ENCODE results near the gene SLC4A8.

Gene SLC4A8

DNA sequence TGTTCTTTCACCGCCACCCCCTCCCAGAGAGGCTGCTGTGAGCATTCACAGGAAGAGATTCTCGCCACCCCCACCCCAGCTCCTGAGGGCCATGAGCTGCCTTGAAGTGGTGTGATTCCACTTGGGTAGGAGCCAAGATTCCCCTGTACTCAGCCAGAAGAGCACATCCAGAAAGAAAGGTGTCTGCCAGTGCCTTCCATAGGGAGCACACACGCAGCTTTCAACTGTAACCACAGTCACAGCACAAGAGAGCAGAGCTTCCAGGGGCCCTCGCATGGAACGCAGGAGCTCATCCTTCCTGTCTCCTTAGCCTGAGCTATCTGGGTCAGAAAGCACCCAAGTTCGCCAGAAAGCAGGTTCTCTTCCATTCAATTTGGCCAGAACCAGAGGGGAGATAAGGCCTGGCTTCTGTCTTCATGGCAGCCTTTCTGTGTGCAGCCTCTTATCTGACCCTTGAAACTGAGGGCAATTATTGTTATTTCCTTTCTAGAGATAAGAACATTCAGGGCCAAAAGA, 99.8 kb downstream of the SLC4A8 start:
- DNase-seq (ENCODE audit: low read depth, low spot score) = no peak
- TF ChIP-seq, protein P1, sequence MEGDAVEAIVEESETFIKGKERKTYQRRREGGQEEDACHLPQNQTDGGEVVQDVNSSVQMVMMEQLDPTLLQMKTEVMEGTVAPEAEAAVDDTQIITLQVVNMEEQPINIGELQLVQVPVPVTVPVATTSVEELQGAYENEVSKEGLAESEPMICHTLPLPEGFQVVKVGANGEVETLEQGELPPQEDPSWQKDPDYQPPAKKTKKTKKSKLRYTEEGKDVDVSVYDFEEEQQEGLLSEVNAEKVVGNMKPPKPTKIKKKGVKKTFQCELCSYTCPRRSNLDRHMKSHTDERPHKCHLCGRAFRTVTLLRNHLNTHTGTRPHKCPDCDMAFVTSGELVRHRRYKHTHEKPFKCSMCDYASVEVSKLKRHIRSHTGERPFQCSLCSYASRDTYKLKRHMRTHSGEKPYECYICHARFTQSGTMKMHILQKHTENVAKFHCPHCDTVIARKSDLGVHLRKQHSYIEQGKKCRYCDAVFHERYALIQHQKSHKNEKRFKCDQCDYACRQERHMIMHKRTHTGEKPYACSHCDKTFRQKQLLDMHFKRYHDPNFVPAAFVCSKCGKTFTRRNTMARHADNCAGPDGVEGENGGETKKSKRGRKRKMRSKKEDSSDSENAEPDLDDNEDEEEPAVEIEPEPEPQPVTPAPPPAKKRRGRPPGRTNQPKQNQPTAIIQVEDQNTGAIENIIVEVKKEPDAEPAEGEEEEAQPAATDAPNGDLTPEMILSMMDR (IDR thresholded peaks at IDR 0.05; ENCODE audit: insufficient read depth, low read length, missing control alignments) = no peak
- no peak overlapping the region for H3K4me3 ChIP-seq (ENCODE audit: low read depth, low read length)
- ChIA-PET POLR2A (no interaction called here), CTCF (interaction anchor here (0.8 to 14.2 kb wide), 3 partner anchors 8 to 100 kb away, joined by 3 to 127 read pairs (median 4); partner anchors contain the start of gene SLC4A8)

DNA sequence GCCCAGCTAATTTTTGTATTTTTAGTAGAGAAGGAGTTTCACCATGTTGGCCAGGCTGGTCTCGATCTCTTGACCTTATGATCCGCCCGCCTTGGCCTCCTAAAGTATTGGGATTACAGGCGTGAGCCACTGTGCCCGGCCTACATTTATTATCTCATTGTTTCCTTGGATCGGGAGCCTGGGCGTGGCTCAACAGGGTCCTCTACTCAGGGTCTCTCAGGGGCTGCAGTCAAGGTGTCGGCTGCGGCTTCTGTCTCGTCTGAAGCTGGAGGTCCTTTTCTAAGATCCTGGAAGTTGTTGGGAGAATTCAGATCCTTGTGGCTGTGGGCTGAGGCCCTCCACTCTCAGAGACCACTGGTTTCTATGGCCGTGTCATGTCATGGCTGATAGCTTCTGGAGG, 100.9 kb downstream of the SLC4A8 start:
- no peak overlapping the region for H3K4me3 ChIP-seq (ENCODE audit: low read depth, low read length)
- ChIA-PET CTCF (interaction anchor here (9.4 kb wide), 1 partner anchor 101 kb away, joined by 234 read pairs; the partner anchor contains the start of gene SLC4A8), POLR2A (no interaction called here)
- DNase-seq (ENCODE audit: low read depth, low spot score) = no peak
- TF ChIP-seq, protein P1 (IDR thresholded peaks at IDR 0.05; ENCODE audit: insufficient read depth, low read length, missing control alignments) = no peak

DNA sequence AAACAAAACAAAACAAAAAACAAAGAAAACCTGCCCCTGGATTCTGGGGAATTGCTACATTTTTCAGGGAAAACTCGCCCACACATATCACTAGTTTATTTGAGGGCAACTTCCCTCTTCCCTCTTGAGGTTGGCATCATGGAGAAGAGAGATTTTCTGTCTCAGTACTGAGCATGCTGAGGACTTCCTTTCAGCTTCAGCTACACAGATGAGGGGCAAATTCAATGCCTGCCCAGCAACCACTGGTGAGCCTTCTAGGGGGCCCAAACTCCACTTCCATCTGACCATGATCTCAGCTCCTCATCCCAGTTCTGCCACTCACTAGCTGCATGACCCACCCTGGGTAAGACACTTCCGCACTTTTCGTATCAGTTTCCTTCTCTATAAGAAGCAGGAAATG, 103.3 kb downstream of the SLC4A8 start:
- no peak for DNase-seq (ENCODE audit: low read depth, low spot score)
- H3K4me3 ChIP-seq (ENCODE audit: low read depth, low read length) = no peak overlapping the region
- TF ChIP-seq, protein P1 (IDR thresholded peaks at IDR 0.05; ENCODE audit: insufficient read depth, low read length, missing control alignments) = no peak
- ChIA-PET CTCF (interaction anchor here (0.6 to 9.4 kb wide), 6 partner anchors 9 to 348 kb away, joined by 3 to 234 read pairs (median 5); partner anchors contain the start of gene SLC4A8), POLR2A (interaction anchor here (0.7 kb wide), 1 partner anchor 47 kb away, joined by 3 read pairs; no protein-coding TSS in a partner anchor)

DNA sequence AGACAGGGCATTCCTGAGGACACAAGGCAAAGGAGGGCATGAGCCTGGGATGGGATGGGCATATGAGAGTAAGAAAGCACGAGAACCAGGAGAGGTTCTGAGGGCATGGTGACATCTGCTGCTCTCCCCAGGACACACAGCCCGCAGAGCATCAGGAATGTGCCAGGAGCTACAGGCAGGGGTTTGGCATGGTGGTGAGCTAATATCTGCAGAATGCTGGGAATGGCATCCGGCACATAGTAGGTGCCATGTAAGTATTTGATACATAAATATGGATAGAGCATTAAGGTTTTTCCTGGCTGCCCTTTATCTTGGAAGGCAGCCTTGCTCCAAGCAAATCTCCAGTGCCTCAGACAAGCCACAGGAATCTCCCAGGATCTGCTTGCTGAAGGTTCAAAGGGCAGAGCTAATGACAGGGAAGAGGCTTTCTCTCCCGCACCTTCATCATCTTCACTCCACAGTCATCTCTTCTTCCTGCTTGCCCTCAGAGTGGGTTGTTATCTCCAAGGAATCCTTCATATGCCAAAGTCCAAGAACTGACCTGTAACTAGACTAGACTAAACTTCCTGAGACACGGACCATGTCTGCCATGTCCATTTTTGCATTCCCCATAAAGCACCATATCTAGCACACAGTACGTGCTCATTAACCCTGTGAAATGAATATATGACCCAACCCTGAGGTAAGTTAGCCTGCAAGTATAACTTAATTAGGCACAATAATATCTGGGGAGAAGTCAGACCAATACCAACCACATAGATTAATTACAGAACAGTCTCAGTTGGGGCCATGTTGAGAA, 104.4 kb downstream of the SLC4A8 start:
- CTCF ChIA-PET = interaction anchor here (0.9 to 9.4 kb wide), 6 partner anchors 9 to 346 kb away, joined by 3 to 234 read pairs (median 5); partner anchors contain the start of gene SLC4A8
- DNase-seq (ENCODE audit: low read depth, low spot score) = no peak
- no peak overlapping the region for H3K4me3 ChIP-seq (ENCODE audit: low read depth, low read length)
- POLR2A ChIA-PET = interaction anchor here (0.6 kb wide), 1 partner anchor 158 kb away, joined by 3 read pairs; no protein-coding TSS in a partner anchor
- TF ChIP-seq, protein P1 (IDR thresholded peaks at IDR 0.05; ENCODE audit: insufficient read depth, low read length, missing control alignments) = no peak

DNA sequence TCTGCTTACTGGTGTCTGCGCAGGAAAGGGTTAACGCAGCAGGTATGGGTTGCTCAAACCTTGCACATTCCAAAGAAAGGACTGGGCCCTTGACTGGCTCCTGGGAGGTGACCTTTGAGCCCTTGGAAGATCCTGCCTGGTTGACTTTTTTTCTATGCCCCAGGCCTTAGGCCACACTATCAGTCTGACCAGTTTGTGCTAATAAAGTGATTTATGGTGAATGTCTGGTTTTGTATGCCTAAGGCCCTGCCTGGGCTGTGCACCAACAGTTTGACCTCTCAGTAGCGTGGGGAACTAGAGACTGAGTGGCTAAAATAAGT, 105.0 kb downstream of the SLC4A8 start:
- no peak overlapping the region for H3K4me3 ChIP-seq (ENCODE audit: low read depth, low read length)
- TF ChIP-seq, protein P1 (IDR thresholded peaks at IDR 0.05; ENCODE audit: insufficient read depth, low read length, missing control alignments) = no peak
- ChIA-PET CTCF (interaction anchor here (1.3 to 9.4 kb wide), 2 partner anchors 9 to 105 kb away, joined by 7 to 234 read pairs; partner anchors contain the start of gene SLC4A8), POLR2A (no interaction called here)
- no peak for DNase-seq (ENCODE audit: low read depth, low spot score)

DNA sequence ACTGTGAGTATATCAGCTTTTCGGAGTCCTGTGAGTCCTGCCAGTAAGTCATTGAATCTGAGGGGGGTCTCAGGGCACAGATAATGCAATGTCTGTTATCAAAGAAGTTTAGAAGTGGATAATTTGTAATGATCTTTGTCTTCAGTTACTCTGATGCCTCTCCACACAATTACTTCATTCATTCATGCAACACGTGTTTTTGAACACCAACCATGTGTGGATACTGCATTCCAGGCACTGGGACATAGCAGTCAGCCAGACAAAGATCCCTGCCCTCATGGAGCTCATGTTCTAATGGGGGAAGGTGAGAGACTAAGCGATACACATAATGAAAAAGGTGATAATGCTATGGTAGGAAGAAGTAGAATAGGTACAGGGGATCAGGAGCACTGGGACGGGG, 105.6 kb downstream of the SLC4A8 start:
- TF ChIP-seq, protein P1 (IDR thresholded peaks at IDR 0.05; ENCODE audit: insufficient read depth, low read length, missing control alignments) = no peak
- H3K4me3 ChIP-seq (ENCODE audit: low read depth, low read length) = no peak overlapping the region
- POLR2A ChIA-PET = no interaction called here
- DNase-seq (ENCODE audit: low read depth, low spot score) = no peak
- CTCF ChIA-PET = interaction anchor here (2.7 to 9.4 kb wide), 6 partner anchors 13 to 294 kb away, joined by 19 to 234 read pairs (median 33); partner anchors contain the start of gene SLC4A8
